HepG2 (cell line): ENCODE measurements around the gene FSD2. TPM values are rescaled to one million over a fixed set of nuclear protein-coding genes. Genes with fewer than 3 reads are reported as not detected.

Source experiments
- ARID3A ChIP-seq: IDR thresholded peaks from 2 replicates; pipeline ENCODE4 v1.6.1; 2012; ENCODE audit warnings: low read depth, low read length, improper control_type of control experiment
- DMTF1 ChIP-seq: sonication (generic); formaldehyde crosslinking; IDR thresholded peaks from 2 replicates; pipeline ENCODE4 v1.4.0; 2020; ENCODE audit warnings: mild to moderate bottlenecking, missing genetic modification reagents
- DR1 ChIP-seq: sonication (generic); formaldehyde crosslinking; IDR thresholded peaks from 2 replicates; pipeline ENCODE4 v1.8.0; 2021; ENCODE audit warnings: mild to moderate bottlenecking, missing genetic modification reagents, inconsistent platforms
- FOXP4 ChIP-seq: sonication (generic); formaldehyde crosslinking; IDR thresholded peaks from 2 replicates; pipeline ENCODE4 v1.4.0; 2020; ENCODE audit warnings: missing genetic modification reagents
- HOMEZ ChIP-seq: IDR thresholded peaks from 2 replicates; pipeline ENCODE4 v1.6.1; 2016; ENCODE audit warnings: low read depth
- IRX3 ChIP-seq: sonication (generic); formaldehyde crosslinking; IDR thresholded peaks from 2 replicates; pipeline ENCODE4 v1.8.1; 2023; ENCODE audit warnings: mild to moderate bottlenecking, low read depth, missing genetic modification reagents, borderline replicate concordance
- MXD3 ChIP-seq: IDR thresholded peaks from 2 replicates; pipeline ENCODE4 v1.6.1; 2016; ENCODE audit warnings: mild to moderate bottlenecking, missing biosample characterization, missing genetic modification reagents
- NFIC ChIP-seq: IDR thresholded peaks from 2 replicates; pipeline ENCODE4 v1.6.1; 2012; ENCODE audit warnings: mild to moderate bottlenecking, low read length, inconsistent platforms
- TMF1 ChIP-seq: sonication (generic); formaldehyde crosslinking; IDR thresholded peaks from 2 replicates; pipeline ENCODE4 v1.8.1; 2022; ENCODE audit warnings: low read depth, missing genetic modification reagents
- ZNF235 ChIP-seq: sonication (generic); formaldehyde crosslinking; IDR thresholded peaks from 2 replicates; pipeline ENCODE4 v1.8.1; 2023; ENCODE audit warnings: mild to moderate bottlenecking, missing genetic modification reagents, borderline replicate concordance
- ZNF354B ChIP-seq: sonication (generic); formaldehyde crosslinking; IDR thresholded peaks from 2 replicates; pipeline ENCODE4 v1.8.0; 2022; ENCODE audit warnings: mild to moderate bottlenecking, missing genetic modification reagents
- ZNF577 ChIP-seq: sonication (generic); formaldehyde crosslinking; IDR thresholded peaks from 2 replicates; pipeline ENCODE4 v1.4.0; 2020; ENCODE audit warnings: mild to moderate bottlenecking, low read depth, missing genetic modification reagents, borderline replicate concordance
- ZNF615 ChIP-seq: sonication (generic); formaldehyde crosslinking; IDR thresholded peaks from 2 replicates; pipeline ENCODE4 v1.5.0; 2020; ENCODE audit warnings: mild to moderate bottlenecking, missing genetic modification reagents, borderline replicate concordance
- ZNF710 ChIP-seq: sonication (generic); formaldehyde crosslinking; IDR thresholded peaks from 2 replicates; pipeline ENCODE4 v1.5.0; 2020; ENCODE audit warnings: mild to moderate bottlenecking, missing genetic modification reagents, borderline replicate concordance
- ZNF768 ChIP-seq: sonication (generic); formaldehyde crosslinking; IDR thresholded peaks from 2 replicates; pipeline ENCODE4 v1.4.0; 2020; ENCODE audit warnings: missing genetic modification reagents
- ZNF83 ChIP-seq: sonication (generic); formaldehyde crosslinking; IDR thresholded peaks from 2 replicates; pipeline ENCODE4 v1.4.0; 2020; ENCODE audit warnings: missing genetic modification reagents, mild to moderate bottlenecking, borderline replicate concordance
- polyA plus RNA-seq, 8 experiments: library from polyadenylated mRNA; depleted of rRNA in 3 of 8; stranded (reverse) in 7 of 8; unstranded in 1 of 8; fragments of >200 nt; fragmentation: Illumina TruSeq in 4 of 8; extraction: Trizol in 4 of 8; gene quantifications; 2 replicates each; pipeline versions ENCODE4 v1.2.1 to v1.2.3, GENCODE V29; 2011 to 2016; ENCODE audit warnings: low read depth in 4 of 8, missing spikeins in 1 of 8, mixed read lengths in 1 of 8; ENCODE audit not compliant: insufficient read depth in 1 of 8
- total RNA-seq, 5 experiments: library from RNA; depleted of rRNA; stranded (reverse); fragments of >200 nt; fragmentation: Illumina TruSeq; extraction: Trizol; gene quantifications; 2 replicates each; pipeline ENCODE4 v1.2.3, GENCODE V29; 2016; ENCODE audit warnings: low read depth in 1 of 5

Gene FSD2
- total and polyA plus RNA-seq, 2 of the 13 experiments (the other 11 are each of a cell fraction or from before 2014, with no cell fraction given), result not detected

- TF ChIP-seq HOMEZ (CRISPR knock-in tag) (peak; percentile 23; the same call in 1 of the 2 replicates), ZNF577 (CRISPR knock-in tag) (no peak), ZNF710 (CRISPR knock-in tag) (no peak; the same call in 1 of the 2 replicates), ZNF83 (no peak), DMTF1 (CRISPR knock-in tag) (no peak), ZNF768 (CRISPR knock-in tag) (peak; percentile 49; the same call in 1 of the 2 replicates), NFIC (no peak), DR1 (CRISPR knock-in tag) (peak; percentile 27; the same call in 1 of the 2 replicates), TMF1 (CRISPR knock-in tag) (no peak), FOXP4 (no peak), MXD3 (CRISPR knock-in tag) (peak; percentile 83), ZNF615 (CRISPR knock-in tag) (no peak), IRX3 (CRISPR knock-in tag) (no peak), ZNF235 (CRISPR knock-in tag) (no peak), ARID3A (no peak), ZNF354B (CRISPR knock-in tag) (no peak)
Observed at GRCh38 chr15:82809308-82810060, 3.6 kb upstream of the FSD2 start, which contains the start of gene WHAMM (continued).
